ENCODE measurements around the gene ABHD17C.

Gene ABHD17C

GRCh38 chr15:80727596-80727995, 32.5 kb downstream of the ABHD17C start:
- no peak for DNase-seq (ENCODE audit: low read depth)
- H3K4me3 ChIP-seq (replicated peaks; ENCODE audit: low read depth, low read length): no peak overlapping the region
- TF ChIP-seq CTCF (IDR thresholded peaks at IDR 0.05; ENCODE audit: low read length, missing control alignments): no peak

GRCh38 chr15:80730387-80730786, 35.3 kb downstream of the ABHD17C start:
- no peak for TF ChIP-seq CTCF (IDR thresholded peaks at IDR 0.05; ENCODE audit: low read length, missing control alignments)
- H3K4me3 ChIP-seq (replicated peaks; ENCODE audit: low read depth, low read length): no peak overlapping the region
- DNase-seq (ENCODE audit: low read depth): no peak

- DNase-seq (ENCODE audit: low read depth): peak; percentile 25
- TF ChIP-seq CTCF (IDR thresholded peaks at IDR 0.05; ENCODE audit: low read length, missing control alignments): no peak
- no peak overlapping the region for H3K4me3 ChIP-seq (replicated peaks; ENCODE audit: low read depth, low read length)
Measured at GRCh38 chr15:80730926-80731325, 35.8 kb downstream of the ABHD17C start.

GRCh38 chr15:80732167-80732566, 37.1 kb downstream of the ABHD17C start:
- TF ChIP-seq CTCF (IDR thresholded peaks at IDR 0.05; ENCODE audit: low read length, missing control alignments): no peak
- DNase-seq (ENCODE audit: low read depth): peak; percentile 26
- H3K4me3 ChIP-seq (replicated peaks; ENCODE audit: low read depth, low read length): no peak overlapping the region

GRCh38 chr15:80732818-80733217, 37.7 kb downstream of the ABHD17C start:
- no peak overlapping the region for H3K4me3 ChIP-seq (replicated peaks; ENCODE audit: low read depth, low read length)
- no peak for DNase-seq (ENCODE audit: low read depth)
- TF ChIP-seq CTCF (IDR thresholded peaks at IDR 0.05; ENCODE audit: low read length, missing control alignments): no peak

GRCh38 chr15:80733460-80733859, 38.4 kb downstream of the ABHD17C start:
- H3K4me3 ChIP-seq (replicated peaks; ENCODE audit: low read depth, low read length): no peak overlapping the region
- no peak for TF ChIP-seq CTCF (IDR thresholded peaks at IDR 0.05; ENCODE audit: low read length, missing control alignments)
- no peak for DNase-seq (ENCODE audit: low read depth)

- no peak overlapping the region for H3K4me3 ChIP-seq (replicated peaks; ENCODE audit: low read depth, low read length)
- DNase-seq (ENCODE audit: low read depth): no peak
- TF ChIP-seq CTCF (IDR thresholded peaks at IDR 0.05; ENCODE audit: low read length, missing control alignments): no peak
Measured at GRCh38 chr15:80735344-80735743, 40.2 kb downstream of the ABHD17C start.
